Activated T-cell treated with anti-CD3 and anti-CD28 coated beads for 24 hours (primary cell): ENCODE data around the gene C14orf180.

Source experiments
- DNase-seq: peaks from one replicate; pipeline ENCODE4 v3.0.0-alpha.2; 2020; ENCODE audit warnings: low read depth

Gene C14orf180

GRCh38 chr14:104550340-104550860 is 29.2 kb upstream of the C14orf180 start:
- no peak for DNase-seq

- no peak for DNase-seq
Measured at GRCh38 chr14:104550861-104551728, 28.5 kb upstream of the C14orf180 start.

- no peak for DNase-seq
Measured at GRCh38 chr14:104551851-104552737, 27.5 kb upstream of the C14orf180 start.

GRCh38 chr14:104552738-104553125 is 26.8 kb upstream of the C14orf180 start:
- no peak for DNase-seq

GRCh38 chr14:104553166-104554087 is 26.1 kb upstream of the C14orf180 start:
- DNase-seq, result no peak

- no peak for DNase-seq
Measured at GRCh38 chr14:104554088-104554607, 25.4 kb upstream of the C14orf180 start.

GRCh38 chr14:104554608-104555429 is 24.7 kb upstream of the C14orf180 start:
- no peak for DNase-seq

GRCh38 chr14:104555430-104556255 is 23.9 kb upstream of the C14orf180 start:
- no peak for DNase-seq

GRCh38 chr14:104556256-104557021 is 23.1 kb upstream of the C14orf180 start:
- no peak for DNase-seq

- DNase-seq, result no peak
Measured at GRCh38 chr14:104557086-104557485, 22.5 kb upstream of the C14orf180 start.

- DNase-seq, result no peak
Measured at GRCh38 chr14:104557766-104558165, 21.8 kb upstream of the C14orf180 start.

GRCh38 chr14:104558231-104559027 is 21.1 kb upstream of the C14orf180 start:
- no peak for DNase-seq

- no peak for DNase-seq
Measured at GRCh38 chr14:104559028-104559803, 20.3 kb upstream of the C14orf180 start.

GRCh38 chr14:104559804-104560585 is 19.6 kb upstream of the C14orf180 start:
- DNase-seq, result no peak

- DNase-seq, result no peak
Measured at GRCh38 chr14:104560586-104560945, 19.0 kb upstream of the C14orf180 start.

- no peak for DNase-seq
Measured at GRCh38 chr14:104561124-104561557, 18.4 kb upstream of the C14orf180 start.
